ENCODE results near the gene DAPK2. TPM values are rescaled to one million over a fixed set of nuclear protein-coding genes. Genes with fewer than 3 reads are reported as not detected.

DAPK2 gene
- total and polyA plus RNA-seq, 2 of the 4 experiments (the other 2 are of a cell fraction): 0.34 to 0.36 TPM

DNA sequence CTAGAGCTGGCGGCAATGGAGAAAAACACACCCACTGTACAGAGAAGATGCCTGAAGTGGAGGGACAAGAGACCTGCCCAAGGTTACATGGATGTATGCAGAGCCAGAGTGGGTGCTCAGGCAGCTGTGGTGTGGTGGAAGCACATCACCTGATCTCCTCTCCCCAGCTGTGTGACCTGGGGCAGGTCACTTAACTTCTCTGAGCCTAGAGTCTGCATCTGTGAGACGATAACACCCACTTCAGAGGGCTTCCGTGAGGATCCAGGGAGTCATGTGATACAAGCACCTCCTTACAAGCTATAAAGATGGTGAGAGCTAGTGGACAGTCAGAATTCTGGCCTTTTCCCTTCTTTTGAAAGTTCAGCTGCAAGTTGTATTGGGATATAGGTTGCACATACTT is 157.5 kb downstream of the DAPK2 start:
- Histone ChIP-seq H2BK15ac (ENCODE audit: low read depth, low read length) (no peak overlapping the region), H4K8ac (ENCODE audit: low read depth in 2 of 2, low read length in 2 of 2) (no peak overlapping the region), H3K27ac (ENCODE audit: insufficient read depth, low read length) (no peak overlapping the region), H3K9me1 (ENCODE audit: insufficient read depth, low read length) (0 out of 2 replicates have a peak, but pooled peaks cover 1% of the 10 kb centered on the region), H4K91ac (ENCODE audit: insufficient read depth, low read depth, low read length) (no peak overlapping the region), H3K4ac (ENCODE audit: low read depth, low read length) (no peak overlapping the region), H3K36me3 (ENCODE audit: control insufficient read depth, insufficient read depth, low read length) (no peaks in the 10 kb centered on the region), H2BK120ac (ENCODE audit: low read depth, low read length) (no peak overlapping the region), H3K4me3 (ENCODE audit: insufficient read depth, low read depth, low read length) (no peak overlapping the region), H4K5ac (ENCODE audit: low read depth, low read length) (no peak overlapping the region), H3K23ac (ENCODE audit: low read depth, low read length) (no peak overlapping the region), H2AK9ac (replicated peaks; ENCODE audit: low read depth, low read length, poor library complexity) (no peak overlapping the region), H3K79me1 (ENCODE audit: low read depth in 1 of 2, low read length in 2 of 2) (no peaks in the 10 kb centered on the region), H2BK5ac (ENCODE audit: low read depth, low read length, poor library complexity, severe bottlenecking) (no peak overlapping the region), H2AFZ (replicated peaks; ENCODE audit: low read length, poor library complexity) (no peak overlapping the region), H3K27me3 (ENCODE audit: control insufficient read depth, insufficient read depth, low read length) (peaks cover 17% of the 10 kb centered on the region), H4K20me1 (ENCODE audit: insufficient read depth, low read length) (no peaks in the 10 kb centered on the region), H3K9ac (ENCODE audit: low read depth, low read length) (no peak overlapping the region), H3K4me2 (ENCODE audit: low read depth, low read length) (no peak overlapping the region), H3K4me1 (ENCODE audit: control insufficient read depth, insufficient read depth, low read length) (no peaks in the 10 kb centered on the region), H3K56ac (ENCODE audit: extremely low read depth, insufficient read depth, low read length) (no peak overlapping the region), H3K9me3 (ENCODE audit: control insufficient read depth, insufficient read depth, low read length) (no peaks in the 10 kb centered on the region), H2BK20ac (ENCODE audit: low read depth, low read length) (no peak overlapping the region), H2AK5ac (ENCODE audit: low read depth, low read length) (no peak overlapping the region), H3K18ac (ENCODE audit: low read depth, low read length) (no peak overlapping the region), H3K14ac (replicated peaks; ENCODE audit: low read depth, low read length) (no peak overlapping the region)
- dilution Hi-C loops (cut with HindIII; ENCODE audit: low sequenced_read_pairs, unreplicated experiment) (no loop called here), intact Hi-C loops (cut with micrococcal nuclease) (no loop called here), in situ Hi-C loops (cut with MboI; ENCODE audit: low sequenced_read_pairs) (no loop called here)
- ATAC-seq (ENCODE audit: low read depth): no peak
- CTCF ChIA-PET: interaction anchor here (0.6 to 1.0 kb wide), 2 partner anchors 101 to 136 kb away, joined by 3 read pairs; no protein-coding TSS in a partner anchor
- DNase-seq: no peak
- WGBS, 2 experiments (ENCODE audit: extremely low coverage in 2 of 2, insufficient read length in 1 of 2): no CpG with 5 or more reads among the region's 3 CpGs
- TF ChIP-seq CEBPB (IDR thresholded peaks at IDR 0.05; ENCODE audit: low read depth, low read length) (no peak), SMC3 (IDR thresholded peaks at IDR 0.05; ENCODE audit: low read depth, low read length) (no peak), RCOR1 (IDR thresholded peaks at IDR 0.05; ENCODE audit: insufficient replicate concordance, low read length) (no peak), RAD21 (IDR thresholded peaks at IDR 0.05; ENCODE audit: low read length) (no peak), NFE2L2 (IDR thresholded peaks at IDR 0.05; ENCODE audit: low read depth, low read length) (no peak), MAFK (IDR thresholded peaks at IDR 0.05; ENCODE audit: low read depth, low read length) (no peak), MAZ (IDR thresholded peaks at IDR 0.05; ENCODE audit: borderline replicate concordance, low read depth, low read length) (no peak), RFX5 (IDR thresholded peaks at IDR 0.05; ENCODE audit: low read depth, low read length) (no peak)
- TF ChIP-seq, protein P1, sequence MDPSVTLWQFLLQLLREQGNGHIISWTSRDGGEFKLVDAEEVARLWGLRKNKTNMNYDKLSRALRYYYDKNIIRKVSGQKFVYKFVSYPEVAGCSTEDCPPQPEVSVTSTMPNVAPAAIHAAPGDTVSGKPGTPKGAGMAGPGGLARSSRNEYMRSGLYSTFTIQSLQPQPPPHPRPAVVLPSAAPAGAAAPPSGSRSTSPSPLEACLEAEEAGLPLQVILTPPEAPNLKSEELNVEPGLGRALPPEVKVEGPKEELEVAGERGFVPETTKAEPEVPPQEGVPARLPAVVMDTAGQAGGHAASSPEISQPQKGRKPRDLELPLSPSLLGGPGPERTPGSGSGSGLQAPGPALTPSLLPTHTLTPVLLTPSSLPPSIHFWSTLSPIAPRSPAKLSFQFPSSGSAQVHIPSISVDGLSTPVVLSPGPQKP (IDR thresholded peaks at IDR 0.05; ENCODE audit: borderline replicate concordance, low read depth, low read length): no peak
- TF ChIP-seq, protein P2, sequence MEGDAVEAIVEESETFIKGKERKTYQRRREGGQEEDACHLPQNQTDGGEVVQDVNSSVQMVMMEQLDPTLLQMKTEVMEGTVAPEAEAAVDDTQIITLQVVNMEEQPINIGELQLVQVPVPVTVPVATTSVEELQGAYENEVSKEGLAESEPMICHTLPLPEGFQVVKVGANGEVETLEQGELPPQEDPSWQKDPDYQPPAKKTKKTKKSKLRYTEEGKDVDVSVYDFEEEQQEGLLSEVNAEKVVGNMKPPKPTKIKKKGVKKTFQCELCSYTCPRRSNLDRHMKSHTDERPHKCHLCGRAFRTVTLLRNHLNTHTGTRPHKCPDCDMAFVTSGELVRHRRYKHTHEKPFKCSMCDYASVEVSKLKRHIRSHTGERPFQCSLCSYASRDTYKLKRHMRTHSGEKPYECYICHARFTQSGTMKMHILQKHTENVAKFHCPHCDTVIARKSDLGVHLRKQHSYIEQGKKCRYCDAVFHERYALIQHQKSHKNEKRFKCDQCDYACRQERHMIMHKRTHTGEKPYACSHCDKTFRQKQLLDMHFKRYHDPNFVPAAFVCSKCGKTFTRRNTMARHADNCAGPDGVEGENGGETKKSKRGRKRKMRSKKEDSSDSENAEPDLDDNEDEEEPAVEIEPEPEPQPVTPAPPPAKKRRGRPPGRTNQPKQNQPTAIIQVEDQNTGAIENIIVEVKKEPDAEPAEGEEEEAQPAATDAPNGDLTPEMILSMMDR (conservative IDR thresholded peaks at IDR 0.05; ENCODE audit: low read depth, low read length): no peak
- BruUV-seq (replicated peaks): no TSS peak
- POLR2A ChIA-PET (ENCODE audit: unreplicated experiment): no interaction called here
